NT2/D1 (cell line): Measurements from ENCODE around the gene SAT2.
A peak's percentile ranks its signal among the peaks of the same experiment; 100 is the strongest.
"Not testable (repeated sequence)": the region's sequence is repeated elsewhere in the genome, so short reads cannot be mapped to it uniquely, and the experiment has no call there.

ENCODE experiments used
- DNase-seq: peaks from one replicate; pipeline ENCODE4 v3.0.0-alpha.2; 2011; ENCODE audit warnings: low read depth, low spot score
- H3K27me3 ChIP-seq: 2 replicates; pipeline ENCODE4 v1.6.0; 2011; ENCODE audit warnings: mild to moderate bottlenecking; ENCODE audit not compliant: insufficient read length, insufficient read depth
- H3K36me3 ChIP-seq: 2 replicates; pipeline ENCODE4 v1.6.1; 2011; ENCODE audit warnings: mild to moderate bottlenecking, low read length, mixed read lengths; ENCODE audit not compliant: insufficient read depth, insufficient read length
- H3K4me1 ChIP-seq: 2 replicates; pipeline ENCODE4 v1.5.1; 2011; ENCODE audit not compliant: insufficient read depth, insufficient read length
- H3K4me3 ChIP-seq: 2 replicates; pipeline ENCODE4 v1.5.1; 2011; ENCODE audit warnings: low read depth; ENCODE audit not compliant: insufficient read length
- H3K9ac ChIP-seq: 2 replicates; pipeline ENCODE4 v1.6.0; 2011; ENCODE audit warnings: low read depth; ENCODE audit not compliant: insufficient read length
- H3K9me3 ChIP-seq: 2 replicates; pipeline ENCODE4 v1.5.1; 2011; ENCODE audit warnings: mild to moderate bottlenecking, low read length; ENCODE audit not compliant: insufficient read depth
- SUZ12 ChIP-seq: IDR thresholded peaks from 2 replicates; pipeline ENCODE4 v1.6.1; 2011; ENCODE audit not compliant: insufficient read length, insufficient read depth; ENCODE audit errors: extremely low read depth
- YY1 ChIP-seq: IDR thresholded peaks from 2 replicates; pipeline ENCODE4 v1.6.1; 2011; ENCODE audit not compliant: insufficient read length, insufficient read depth
- ZNF274 ChIP-seq: IDR thresholded peaks from 2 replicates; pipeline ENCODE4 v1.6.1; 2011; ENCODE audit warnings: mild to moderate bottlenecking, low read depth, low read length

The SAT2 gene

GRCh38 chr17:7650509-7651096 is 23.0 kb upstream of the SAT2 start, which contains the start of gene ATP1B2:
TSS of gene ATP1B2 (plus strand) at chr17:7650926. CDS start at chr17:7651519, 593 bp downstream.
- H3K9ac ChIP-seq, result peak within 1 kb of the TSS; percentile 74
- peak; percentile 74 for DNase-seq
- no peaks in the 10 kb centered on the region for H3K36me3 ChIP-seq
- TF ChIP-seq ZNF274, result no peak
- H3K4me3 ChIP-seq, result peak within 1 kb of the TSS; percentile 59
- peaks cover 22% of the 10 kb centered on the region for H3K27me3 ChIP-seq
- peaks cover 9% of the 10 kb centered on the region for H3K4me1 ChIP-seq
- H3K9me3 ChIP-seq, result no peaks in the 10 kb centered on the region

- Histone ChIP-seq H3K36me3 (no peaks in the 10 kb centered on the region), H3K9ac (no peak overlapping the region), H3K27me3 (peaks cover 11% of the 10 kb centered on the region), H3K9me3 (no peaks in the 10 kb centered on the region), H3K4me3 (no peak overlapping the region), H3K4me1 (peaks cover 4% of the 10 kb centered on the region)
- TF ChIP-seq YY1 (no peak), SUZ12 (no peak), ZNF274 (no peak)
- no peak for DNase-seq
Observed at GRCh38 chr17:7647018-7647417, 19.4 kb upstream of the SAT2 start.

GRCh38 chr17:7646457-7646856 is 18.8 kb upstream of the SAT2 start:
- Histone ChIP-seq H3K9me3 (no peaks in the 10 kb centered on the region), H3K4me1 (peaks cover 3% of the 10 kb centered on the region), H3K27me3 (peaks cover 6% of the 10 kb centered on the region), H3K4me3 (no peak overlapping the region), H3K9ac (no peak overlapping the region), H3K36me3 (no peaks in the 10 kb centered on the region)
- TF ChIP-seq SUZ12, result no peak
- no peak for TF ChIP-seq ZNF274
- no peak for TF ChIP-seq YY1
- no peak for DNase-seq

- TF ChIP-seq SUZ12, result no peak
- no peak for DNase-seq
- Histone ChIP-seq H3K4me3 (no peak overlapping the region), H3K4me1 (no peaks in the 10 kb centered on the region), H3K27me3 (no peaks in the 10 kb centered on the region), H3K9ac (no peak overlapping the region), H3K36me3 (no peaks in the 10 kb centered on the region), H3K9me3 (no peaks in the 10 kb centered on the region)
Observed at GRCh38 chr17:7644775-7645174, 17.2 kb upstream of the SAT2 start.

DNA sequence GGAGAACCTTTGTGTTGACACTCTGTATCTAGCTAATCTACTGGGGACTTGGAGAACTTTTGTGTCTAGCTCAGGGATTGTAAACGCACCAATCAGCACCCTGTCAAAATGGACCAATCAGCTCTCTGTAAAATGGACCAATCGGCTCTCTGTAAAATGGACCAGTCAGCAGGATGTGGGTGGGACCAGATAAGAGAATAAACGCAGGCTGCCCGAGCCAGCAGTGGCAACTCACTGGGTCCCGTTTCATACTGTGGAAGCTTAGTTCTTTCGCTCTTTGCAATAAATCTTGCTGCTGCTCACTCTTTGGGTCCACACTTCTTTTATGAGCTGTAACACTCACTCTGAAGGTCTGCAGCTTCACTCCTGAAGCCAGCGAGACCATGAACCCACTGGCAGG is 14.0 kb upstream of the SAT2 start:
- not testable (repeated sequence) for H3K4me1 ChIP-seq, H3K27me3 ChIP-seq, DNase-seq, H3K9me3 ChIP-seq, H3K36me3 ChIP-seq, H3K9ac ChIP-seq, H3K4me3 ChIP-seq

DNA sequence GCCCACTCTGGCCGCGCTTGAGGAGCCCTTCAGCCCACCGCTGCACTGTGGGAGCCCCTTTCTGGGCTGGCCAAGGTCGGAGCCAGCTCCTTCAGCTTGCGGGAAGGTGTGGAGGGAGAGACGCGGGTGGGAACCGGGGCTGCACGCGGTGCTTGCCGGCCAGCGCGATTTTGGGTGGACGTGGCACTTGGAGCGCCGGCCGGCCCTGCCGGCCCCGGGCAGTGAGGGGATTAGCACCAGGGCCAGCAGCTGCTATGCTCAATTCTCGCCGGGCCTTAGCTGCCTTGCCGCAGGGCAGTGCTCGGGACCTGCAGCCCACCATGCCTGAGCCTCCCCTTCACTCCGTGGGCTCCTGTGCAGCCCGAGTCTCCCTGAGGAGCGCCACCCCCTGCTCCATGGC is 13.2 kb upstream of the SAT2 start:
- H3K36me3 ChIP-seq, result no peaks in the 10 kb centered on the region
- H3K9ac ChIP-seq, result no peak overlapping the region
- no peaks in the 10 kb centered on the region for H3K27me3 ChIP-seq
- TF ChIP-seq SUZ12 (no peak), YY1 (no peak), ZNF274 (no peak)
- H3K4me1 ChIP-seq, result no peaks in the 10 kb centered on the region
- no peak overlapping the region for H3K4me3 ChIP-seq
- no peaks in the 10 kb centered on the region for H3K9me3 ChIP-seq
- no peak for DNase-seq

DNA sequence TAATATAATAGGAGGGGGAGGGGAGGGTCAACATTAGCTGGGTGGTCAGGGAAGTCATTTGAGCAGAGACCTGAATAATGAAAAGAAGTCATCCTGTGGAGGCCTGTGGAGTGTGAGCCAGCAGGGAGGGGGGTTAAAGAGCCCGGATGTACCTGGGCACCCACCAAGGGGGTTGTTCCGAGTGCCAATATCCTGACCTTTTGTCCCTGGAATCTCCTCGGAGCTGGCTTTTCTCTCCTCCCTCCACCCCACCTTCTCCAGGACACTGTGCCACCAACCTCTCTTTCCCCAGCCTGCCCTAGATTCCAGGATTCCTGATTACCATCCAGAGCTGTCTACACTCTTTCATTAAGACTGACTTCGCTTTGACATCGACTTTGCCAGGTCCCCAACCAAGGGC is 8.5 kb upstream of the SAT2 start:
- Histone ChIP-seq H3K4me1 (peaks cover 2% of the 10 kb centered on the region), H3K36me3 (no peaks in the 10 kb centered on the region), H3K9me3 (no peaks in the 10 kb centered on the region), H3K9ac (peak overlapping the region; percentile 50), H3K4me3 (no peak overlapping the region), H3K27me3 (no peaks in the 10 kb centered on the region)
- DNase-seq, result no peak
- TF ChIP-seq YY1 (no peak), ZNF274 (no peak), SUZ12 (no peak)

- Histone ChIP-seq H3K4me3 (no peak overlapping the region), H3K36me3 (no peaks in the 10 kb centered on the region), H3K9ac (no peak overlapping the region), H3K27me3 (no peaks in the 10 kb centered on the region), H3K9me3 (no peaks in the 10 kb centered on the region), H3K4me1 (peaks cover 2% of the 10 kb centered on the region)
- TF ChIP-seq SUZ12, result no peak
- TF ChIP-seq YY1, result no peak
- TF ChIP-seq ZNF274, result no peak
- no peak for DNase-seq
Observed at GRCh38 chr17:7634384-7634783, 6.8 kb upstream of the SAT2 start.
